HepG2 (cell line): ENCODE results near the gene VCPKMT. TPM values are rescaled to one million over a fixed set of nuclear protein-coding genes. Genes with fewer than 3 reads are reported as not detected.

ENCODE experiments used
- ATAC-seq: fragments of 200-7000 bp; cut with Tn5 transposase; 3 replicates; pipeline ENCODE4 v1.9.1; 2020; ENCODE audit warnings: mild to moderate bottlenecking, moderate library complexity
- BruUV-seq: library from RNA; stranded (reverse); fragments of 400-500 nt; replicated peaks from 2 replicates; lab custom pipeline; 2021; lab: Mats Ljungman, UMichigan
- CTCF ChIA-PET: fragments of 300-600 bp; formaldehyde crosslinking; extraction: SDS; loops from one replicate; lab custom pipeline; 2021; ENCODE audit warnings: low total read pairs, inconsistent platforms, low intra/inter-chr PET ratio; lab: Yijun Ruan, JAX
- POLR2A ChIA-PET: fragments of 350-600 bp; sonication (Branson Sonifier 250); formaldehyde crosslinking; loops from one replicate; lab custom pipeline; 2020; ENCODE audit warnings: antibody characterized with exemption, inconsistent platforms; lab: Yijun Ruan, JAX
- DNase-seq: peaks from one replicate; pipeline ENCODE4 v3.0.0-alpha.2; 2015; ENCODE audit warnings: low spot score
- FAIRE-seq: peaks from 3 replicates; lab custom pipeline; 2011; peaks lifted over from hg19 to GRCh38; lab: Jason Lieb, UNC
- H2AFZ ChIP-seq: one replicate; pipeline ENCODE4 v1.6.1; 2011; ENCODE audit warnings: low read length, inconsistent platforms
- H3K27ac ChIP-seq: fragments of 300-600 bp; 3 replicates; pipeline ENCODE4 v1.8.0; 2011; ENCODE audit warnings: mixed run types, mild to moderate bottlenecking, mixed read lengths, low read length, inconsistent platforms; ENCODE audit not compliant: insufficient read depth; ENCODE audit errors: extremely low read length
- H3K27me3 ChIP-seq, 2 experiments: fragments of 200-600 bp in 1 of 2; 2 replicates in 1 of 2; 3 replicates in 1 of 2; pipeline versions ENCODE4 v1.6.0 to v1.8.0; 2011; ENCODE audit warnings: low read length in 2 of 2, mild to moderate bottlenecking in 2 of 2, moderate library complexity in 2 of 2, inconsistent platforms in 1 of 2; ENCODE audit not compliant: insufficient read depth in 2 of 2, control insufficient read depth in 1 of 2
- H3K36me3 ChIP-seq, 2 experiments: fragments of 200-600 bp in 1 of 2; replicated peaks in 1 of 2; 2 replicates in 1 of 2; 3 replicates in 1 of 2; pipeline versions ENCODE4 v1.5.1 to v1.8.0; 2011; ENCODE audit warnings: low read length in 2 of 2, inconsistent platforms in 1 of 2; ENCODE audit not compliant: insufficient read depth in 2 of 2, control insufficient read depth in 1 of 2
- H3K4me1 ChIP-seq: 2 replicates; pipeline ENCODE4 v1.5.1; 2012; ENCODE audit warnings: low read length, inconsistent platforms; ENCODE audit not compliant: insufficient read depth
- H3K4me2 ChIP-seq: 2 replicates; pipeline ENCODE4 v1.6.0; 2011; ENCODE audit warnings: low read depth, low read length, inconsistent platforms
- H3K4me3 ChIP-seq, 3 experiments: fragments of 200-600 bp in 1 of 3; sonication (generic), shearing (Covaris generic) in 1 of 3; replicated peaks in 1 of 3; 2 replicates each; pipeline ENCODE4 v1.5.1; 2011 to 2016; ENCODE audit warnings: low read length in 3 of 3, inconsistent platforms in 2 of 3, low read depth in 2 of 3, mild to moderate bottlenecking in 2 of 3, control low read depth in 1 of 3, mixed read lengths in 1 of 3; ENCODE audit not compliant: insufficient read depth in 1 of 3
- H3K79me2 ChIP-seq: one replicate; pipeline ENCODE4 v1.6.1; 2011; ENCODE audit warnings: low read length, inconsistent platforms; ENCODE audit not compliant: insufficient read depth
- H3K9ac ChIP-seq: 2 replicates; pipeline ENCODE4 v1.6.0; 2011; ENCODE audit warnings: mild to moderate bottlenecking, low read depth, low read length, inconsistent platforms; ENCODE audit not compliant: insufficient read depth
- H3K9me3 ChIP-seq: 2 replicates; pipeline ENCODE4 v1.5.1; 2012; ENCODE audit warnings: mild to moderate bottlenecking, low read length
- H4K20me1 ChIP-seq: 2 replicates; pipeline ENCODE4 v1.6.0; 2011; ENCODE audit warnings: inconsistent platforms, mild to moderate bottlenecking, low read length, moderate library complexity; ENCODE audit not compliant: insufficient read depth
- FOXA3 ChIP-seq: IDR thresholded peaks from 2 replicates; pipeline ENCODE4 v1.6.1; 2016; ENCODE audit warnings: missing genetic modification reagents, missing compliant biosample characterization
- GATAD1 ChIP-seq: IDR thresholded peaks from 2 replicates; pipeline ENCODE4 v1.6.1; 2016; ENCODE audit warnings: missing genetic modification reagents, missing compliant biosample characterization
- HDAC1 ChIP-seq: sonication (generic); formaldehyde crosslinking; IDR thresholded peaks from 2 replicates; pipeline ENCODE4 v1.5.1; 2020; ENCODE audit warnings: mild to moderate bottlenecking, missing genetic modification reagents
- HNF4G ChIP-seq, 2 experiments: sonication (generic) in 1 of 2; formaldehyde crosslinking in 1 of 2; IDR thresholded peaks; 2 replicates each; pipeline versions ENCODE4 v1.4.0 to v1.6.1; 2011 to 2020; ENCODE audit warnings: borderline replicate concordance in 2 of 2, low read depth in 2 of 2, mild to moderate bottlenecking in 2 of 2, low read length in 1 of 2, missing genetic modification reagents in 1 of 2, moderate library complexity in 1 of 2
- HNRNPUL1 ChIP-seq: fragments of 200-400 bp; formaldehyde crosslinking; IDR thresholded peaks from 2 replicates; pipeline ENCODE4 v1.6.1; 2017; ENCODE audit warnings: low read depth, mild to moderate bottlenecking, low read length, moderate library complexity
- KLF9 ChIP-seq: IDR thresholded peaks from 2 replicates; pipeline ENCODE4 v1.6.1; 2016; ENCODE audit warnings: low read depth
- POLR2AphosphoS2 ChIP-seq: IDR thresholded peaks from 2 replicates; pipeline ENCODE4 v1.6.1; 2011; ENCODE audit warnings: low read depth, low read length, improper control_type of control experiment
- POLR2AphosphoS5 ChIP-seq: IDR thresholded peaks from 2 replicates; pipeline ENCODE4 v1.6.1; 2012; ENCODE audit warnings: low read depth, low read length
- SIN3A ChIP-seq: IDR thresholded peaks from 2 replicates; pipeline ENCODE4 v1.6.1; 2011; ENCODE audit warnings: low read depth, mild to moderate bottlenecking, control low read depth, low read length, borderline replicate concordance
- SMAD3 ChIP-seq: sonication (generic); formaldehyde crosslinking; IDR thresholded peaks from 2 replicates; pipeline ENCODE4 v1.4.0; 2020; ENCODE audit warnings: missing genetic modification reagents
- ZNF101 ChIP-seq: sonication (generic); formaldehyde crosslinking; IDR thresholded peaks from 2 replicates; pipeline ENCODE4 v1.4.0; 2020; ENCODE audit warnings: mild to moderate bottlenecking, low read depth, missing genetic modification reagents, borderline replicate concordance
- ZNF20 ChIP-seq: sonication (generic); formaldehyde crosslinking; IDR thresholded peaks from 2 replicates; pipeline ENCODE4 v1.4.0; 2020; ENCODE audit warnings: mild to moderate bottlenecking, moderate library complexity, missing genetic modification reagents
- ZNF777 ChIP-seq: sonication (generic); formaldehyde crosslinking; IDR thresholded peaks from 2 replicates; pipeline ENCODE4 v1.4.0; 2020; ENCODE audit warnings: missing genetic modification reagents
- ZNF780A ChIP-seq: sonication (generic); formaldehyde crosslinking; IDR thresholded peaks from 2 replicates; pipeline ENCODE4 v1.8.0; 2022; ENCODE audit warnings: mild to moderate bottlenecking, missing genetic modification reagents, moderate library complexity
- WGBS: methylation state at CpG from one replicate; pipeline ENCODE4 v1.1.6; 2017; ENCODE audit warnings: low lambda C conversion rate; 5-methylcytosine and 5-hydroxymethylcytosine counted together
- in situ Hi-C: cut with HindIII; loops from 2 replicates; pipeline ENCODE4 v1.10.0; 2017; ENCODE audit warnings: low pct_unique_long_range_greater_than_20kb; ENCODE audit not compliant: extremely low pct_ligation_motif_present
- intact Hi-C: fragments of 100-400 bp; cut with micrococcal nuclease; formaldehyde crosslinking; loops from one replicate; pipeline ENCODE4 v1.10.0; 2022; ENCODE audit not compliant: unreplicated experiment
- polyA plus RNA-seq, 8 experiments: library from polyadenylated mRNA; depleted of rRNA in 3 of 8; stranded (reverse) in 7 of 8; unstranded in 1 of 8; fragments of >200 nt; fragmentation: Illumina TruSeq in 4 of 8; extraction: Trizol in 4 of 8; gene quantifications; 2 replicates each; pipeline versions ENCODE4 v1.2.1 to v1.2.3, GENCODE V29; 2011 to 2016; ENCODE audit warnings: low read depth in 4 of 8, missing spikeins in 1 of 8, mixed read lengths in 1 of 8; ENCODE audit not compliant: insufficient read depth in 1 of 8
- total RNA-seq, 5 experiments: library from RNA; depleted of rRNA; stranded (reverse); fragments of >200 nt; fragmentation: Illumina TruSeq; extraction: Trizol; gene quantifications; 2 replicates each; pipeline ENCODE4 v1.2.3, GENCODE V29; 2016; ENCODE audit warnings: low read depth in 1 of 5
- TF ChIP-seq, protein P1 (sequence below): IDR thresholded peaks from 2 replicates; pipeline ENCODE4 v1.6.1; 2018; ENCODE audit warnings: missing genetic modification reagents, mild to moderate bottlenecking, missing compliant biosample characterization
- TF ChIP-seq, protein P2 (sequence below): conservative IDR thresholded peaks from 2 replicates; pipeline ENCODE4 v1.6.1; 2018; ENCODE audit warnings: missing genetic modification reagents
- TF ChIP-seq, protein P3 (sequence below): IDR thresholded peaks from 2 replicates; pipeline ENCODE4 v1.4.0; 2020; ENCODE audit warnings: mild to moderate bottlenecking, missing genetic modification reagents

VCPKMT gene
- total and polyA plus RNA-seq, 2 of the 13 experiments (the other 11 are each of a cell fraction or from before 2014, with no cell fraction given) = 3.9 to 5.4 TPM

DNA sequence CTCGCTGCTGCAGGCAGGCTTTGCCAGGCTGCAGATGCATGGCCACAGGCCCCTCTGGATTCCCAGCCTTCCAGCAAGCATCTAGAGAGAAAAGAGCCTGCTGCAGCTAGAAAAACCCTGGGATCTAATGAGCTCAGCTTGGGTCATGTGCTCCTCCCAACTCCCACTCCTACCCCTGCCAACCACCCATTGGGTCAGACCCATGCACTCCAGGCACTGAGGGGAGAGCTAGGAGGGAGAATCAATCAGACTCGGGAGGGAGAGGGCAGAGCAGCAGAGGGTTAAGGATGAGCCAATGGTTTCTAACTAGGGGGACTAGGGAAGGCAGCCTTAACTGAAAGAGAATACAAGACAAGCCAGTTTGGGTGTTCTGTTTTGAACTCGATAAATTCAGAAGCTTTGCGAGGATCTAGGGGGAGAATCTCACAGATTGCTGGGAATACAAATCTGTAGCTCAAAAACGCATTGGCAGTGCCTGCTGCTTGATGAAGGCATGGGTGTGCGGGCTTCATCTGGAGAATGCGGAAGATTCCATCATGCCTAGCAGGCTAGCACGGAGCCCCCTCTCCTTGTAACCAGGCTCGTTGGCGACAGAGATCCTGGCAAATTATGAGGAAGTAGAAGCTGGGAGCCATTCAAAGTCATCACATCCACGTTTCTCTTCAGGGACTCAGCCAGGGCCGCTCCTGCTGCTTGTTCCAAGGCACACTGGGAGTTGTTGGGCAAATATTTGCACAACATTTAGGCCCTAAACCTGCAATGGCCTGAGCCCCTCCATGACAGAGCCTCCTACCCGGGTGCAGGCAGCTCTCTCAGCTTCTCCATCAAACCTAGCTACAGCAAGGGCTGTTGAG is 56.4 kb downstream of the VCPKMT start:
- no TSS peak for BruUV-seq
- ATAC-seq (peak; percentile 25), FAIRE-seq (peak; percentile 74), DNase-seq (peak; percentile 42)
- Histone ChIP-seq H4K20me1 (no peaks in the 10 kb centered on the region), H2AFZ (peak overlapping the region; percentile 16), H3K27me3 (no peaks in the 10 kb centered on the region), H3K4me2 (peak overlapping the region; percentile 98), H3K36me3 (no peaks in the 10 kb centered on the region), H3K4me1 (peaks cover 56% of the 10 kb centered on the region), H3K79me2 (no peaks in the 10 kb centered on the region), H3K27ac (peak overlapping the region; percentile 88), H3K9ac (peak overlapping the region; percentile 82), H3K9me3 (no peaks in the 10 kb centered on the region), H3K4me3 (peak overlapping the region; percentile 63 to 76 (median 64))
- intact Hi-C loops = loop anchor here (2.0 to 5.0 kb wide), 6 partner anchors 13 to 197 kb away; partner anchors contain the start of gene ARF6
- CTCF ChIA-PET = no interaction called here
- 64% methylated on average over 12 of the region's 13 CpGs for whole genome bisulfite sequencing
- in situ Hi-C loops = no loop called here
- POLR2A ChIA-PET = interaction anchor here (0.6 to 4.5 kb wide), 15 partner anchors 12 to 207 kb away, joined by 3 to 85 read pairs (median 14); partner anchors contain the start of genes ARF6 and NEMF
- TF ChIP-seq, protein P1, sequence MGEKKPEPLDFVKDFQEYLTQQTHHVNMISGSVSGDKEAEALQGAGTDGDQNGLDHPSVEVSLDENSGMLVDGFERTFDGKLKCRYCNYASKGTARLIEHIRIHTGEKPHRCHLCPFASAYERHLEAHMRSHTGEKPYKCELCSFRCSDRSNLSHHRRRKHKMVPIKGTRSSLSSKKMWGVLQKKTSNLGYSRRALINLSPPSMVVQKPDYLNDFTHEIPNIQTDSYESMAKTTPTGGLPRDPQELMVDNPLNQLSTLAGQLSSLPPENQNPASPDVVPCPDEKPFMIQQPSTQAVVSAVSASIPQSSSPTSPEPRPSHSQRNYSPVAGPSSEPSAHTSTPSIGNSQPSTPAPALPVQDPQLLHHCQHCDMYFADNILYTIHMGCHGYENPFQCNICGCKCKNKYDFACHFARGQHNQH (CRISPR knock-in tag) = peak; percentile 55; the same call in 1 of the 2 replicates
- no peak for TF ChIP-seq ZNF777 (CRISPR knock-in tag)
- TF ChIP-seq POLR2AphosphoS5 = peak; percentile 10
- TF ChIP-seq ZNF101 = no peak
- no peak for TF ChIP-seq SMAD3 (CRISPR knock-in tag)
- TF ChIP-seq HNRNPUL1 = no peak
- TF ChIP-seq ZNF780A = no peak
- TF ChIP-seq GATAD1 = peak; percentile 24; the same call in 1 of the 2 replicates
- TF ChIP-seq KLF9 (CRISPR knock-in tag) = no peak
- TF ChIP-seq, protein P2, sequence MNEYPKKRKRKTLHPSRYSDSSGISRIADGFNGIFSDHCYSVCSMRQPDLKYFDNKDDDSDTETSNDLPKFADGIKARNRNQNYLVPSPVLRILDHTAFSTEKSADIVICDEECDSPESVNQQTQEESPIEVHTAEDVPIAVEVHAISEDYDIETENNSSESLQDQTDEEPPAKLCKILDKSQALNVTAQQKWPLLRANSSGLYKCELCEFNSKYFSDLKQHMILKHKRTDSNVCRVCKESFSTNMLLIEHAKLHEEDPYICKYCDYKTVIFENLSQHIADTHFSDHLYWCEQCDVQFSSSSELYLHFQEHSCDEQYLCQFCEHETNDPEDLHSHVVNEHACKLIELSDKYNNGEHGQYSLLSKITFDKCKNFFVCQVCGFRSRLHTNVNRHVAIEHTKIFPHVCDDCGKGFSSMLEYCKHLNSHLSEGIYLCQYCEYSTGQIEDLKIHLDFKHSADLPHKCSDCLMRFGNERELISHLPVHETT (CRISPR knock-in tag) = no peak
- no peak for TF ChIP-seq ZNF20 (CRISPR knock-in tag)
- TF ChIP-seq HDAC1 (CRISPR knock-in tag) = no peak
- TF ChIP-seq FOXA3 (CRISPR knock-in tag) = peak; percentile 59; the same call in 1 of the 2 replicates
- TF ChIP-seq, protein P3, sequence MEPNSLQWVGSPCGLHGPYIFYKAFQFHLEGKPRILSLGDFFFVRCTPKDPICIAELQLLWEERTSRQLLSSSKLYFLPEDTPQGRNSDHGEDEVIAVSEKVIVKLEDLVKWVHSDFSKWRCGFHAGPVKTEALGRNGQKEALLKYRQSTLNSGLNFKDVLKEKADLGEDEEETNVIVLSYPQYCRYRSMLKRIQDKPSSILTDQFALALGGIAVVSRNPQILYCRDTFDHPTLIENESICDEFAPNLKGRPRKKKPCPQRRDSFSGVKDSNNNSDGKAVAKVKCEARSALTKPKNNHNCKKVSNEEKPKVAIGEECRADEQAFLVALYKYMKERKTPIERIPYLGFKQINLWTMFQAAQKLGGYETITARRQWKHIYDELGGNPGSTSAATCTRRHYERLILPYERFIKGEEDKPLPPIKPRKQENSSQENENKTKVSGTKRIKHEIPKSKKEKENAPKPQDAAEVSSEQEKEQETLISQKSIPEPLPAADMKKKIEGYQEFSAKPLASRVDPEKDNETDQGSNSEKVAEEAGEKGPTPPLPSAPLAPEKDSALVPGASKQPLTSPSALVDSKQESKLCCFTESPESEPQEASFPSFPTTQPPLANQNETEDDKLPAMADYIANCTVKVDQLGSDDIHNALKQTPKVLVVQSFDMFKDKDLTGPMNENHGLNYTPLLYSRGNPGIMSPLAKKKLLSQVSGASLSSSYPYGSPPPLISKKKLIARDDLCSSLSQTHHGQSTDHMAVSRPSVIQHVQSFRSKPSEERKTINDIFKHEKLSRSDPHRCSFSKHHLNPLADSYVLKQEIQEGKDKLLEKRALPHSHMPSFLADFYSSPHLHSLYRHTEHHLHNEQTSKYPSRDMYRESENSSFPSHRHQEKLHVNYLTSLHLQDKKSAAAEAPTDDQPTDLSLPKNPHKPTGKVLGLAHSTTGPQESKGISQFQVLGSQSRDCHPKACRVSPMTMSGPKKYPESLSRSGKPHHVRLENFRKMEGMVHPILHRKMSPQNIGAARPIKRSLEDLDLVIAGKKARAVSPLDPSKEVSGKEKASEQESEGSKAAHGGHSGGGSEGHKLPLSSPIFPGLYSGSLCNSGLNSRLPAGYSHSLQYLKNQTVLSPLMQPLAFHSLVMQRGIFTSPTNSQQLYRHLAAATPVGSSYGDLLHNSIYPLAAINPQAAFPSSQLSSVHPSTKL (CRISPR knock-in tag) = 0 out of 2 replicates have a peak, but pooled peaks have one; percentile 41
- no peak for TF ChIP-seq SIN3A
- TF ChIP-seq POLR2AphosphoS2 = no peak
- TF ChIP-seq HNF4G (IDR thresholded peaks at IDR 0.05; ENCODE audit: borderline replicate concordance, low read depth, low read length) = no peak
- TF ChIP-seq HNF4G (CRISPR knock-in tag; IDR thresholded peaks at IDR 0.05; ENCODE audit: borderline replicate concordance, low read depth) = no peak
